ENCODE data around the gene MCF2L2. TPM values are rescaled to one million over a fixed set of nuclear protein-coding genes. Genes with fewer than 3 reads are reported as not detected.
"Not testable (repeated sequence)": the region's sequence is repeated elsewhere in the genome, so short reads cannot be mapped to it uniquely, and the experiment has no call there.

MCF2L2 gene
- total RNA-seq, 1 donor from 2014 or later, result 2.6 TPM

- DNase-seq (ENCODE audit: low spot score) (no peak), ATAC-seq (peak; percentile 64)
- intact Hi-C loops (cut with DNase I), result loop anchor here (10.0 kb wide), 1 partner anchor 45 kb away; no protein-coding TSS in a partner anchor
These were observed 248.2 kb downstream of the MCF2L2 start for GRCh38 chr3:183180110-183180783.

- ATAC-seq, result peak; percentile 36
- DNase-seq (ENCODE audit: low spot score); intact Hi-C loops (cut with DNase I): not testable (repeated sequence)
These were observed 248.9 kb downstream of the MCF2L2 start for GRCh38 chr3:183179550-183179908.

DNA sequence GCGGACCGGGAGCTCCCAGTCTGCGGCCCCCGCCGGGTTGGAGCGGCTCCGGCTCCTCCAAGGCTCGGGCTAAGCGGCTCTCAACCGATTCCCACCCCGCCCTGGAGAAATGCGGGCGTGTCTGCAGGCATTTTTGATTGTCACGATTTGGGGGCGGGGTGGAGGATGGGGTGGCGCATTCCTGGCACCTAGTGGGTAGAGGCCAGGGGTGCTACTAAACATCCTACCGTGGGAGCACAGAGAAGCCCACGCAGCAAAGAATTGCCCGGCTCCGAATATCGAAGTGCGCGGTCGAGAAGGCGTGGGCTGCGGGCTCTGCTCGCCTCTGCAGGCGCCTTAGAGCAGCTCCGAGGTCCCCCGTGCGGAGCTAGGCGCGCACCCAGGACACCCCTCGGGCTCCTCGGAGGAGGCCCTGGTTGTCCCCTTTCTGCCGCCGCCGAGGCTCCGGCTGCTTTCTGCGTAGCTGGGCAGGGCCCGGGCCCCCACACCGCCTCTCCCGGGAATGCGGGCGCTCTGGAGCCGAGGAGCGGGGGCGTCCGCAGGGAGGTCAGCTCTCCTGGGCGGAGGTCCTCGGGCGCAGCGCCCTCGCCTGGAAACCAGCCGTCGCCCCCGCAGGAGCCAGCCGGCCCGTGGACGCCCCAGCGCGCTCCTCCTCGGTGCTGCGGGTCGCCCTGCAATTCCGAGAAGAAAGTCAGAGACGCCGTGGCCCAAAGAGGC is 249.4 kb downstream of the MCF2L2 start:
- ATAC-seq (peak; percentile 62), DNase-seq (ENCODE audit: low spot score) (peak; percentile 67)
- intact Hi-C loops (cut with DNase I), result no loop called here

DNA sequence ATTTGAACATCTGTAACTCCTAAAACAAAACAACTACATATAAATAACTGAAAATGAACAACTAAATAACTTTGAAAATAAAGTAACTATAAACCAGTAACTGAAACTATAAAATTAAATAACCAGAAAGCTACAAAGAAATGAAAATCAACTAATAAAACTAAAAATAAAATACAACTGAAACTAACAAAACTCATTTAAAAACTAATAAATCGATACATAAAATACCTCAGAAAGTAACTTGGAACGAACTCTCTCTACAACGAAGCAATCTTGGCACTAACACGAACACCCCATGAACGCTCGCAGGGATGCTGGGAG is 249.9 kb downstream of the MCF2L2 start:
- DNase-seq (ENCODE audit: low spot score) (no peak), ATAC-seq (no peak)
- intact Hi-C loops (cut with DNase I), result no loop called here

DNA sequence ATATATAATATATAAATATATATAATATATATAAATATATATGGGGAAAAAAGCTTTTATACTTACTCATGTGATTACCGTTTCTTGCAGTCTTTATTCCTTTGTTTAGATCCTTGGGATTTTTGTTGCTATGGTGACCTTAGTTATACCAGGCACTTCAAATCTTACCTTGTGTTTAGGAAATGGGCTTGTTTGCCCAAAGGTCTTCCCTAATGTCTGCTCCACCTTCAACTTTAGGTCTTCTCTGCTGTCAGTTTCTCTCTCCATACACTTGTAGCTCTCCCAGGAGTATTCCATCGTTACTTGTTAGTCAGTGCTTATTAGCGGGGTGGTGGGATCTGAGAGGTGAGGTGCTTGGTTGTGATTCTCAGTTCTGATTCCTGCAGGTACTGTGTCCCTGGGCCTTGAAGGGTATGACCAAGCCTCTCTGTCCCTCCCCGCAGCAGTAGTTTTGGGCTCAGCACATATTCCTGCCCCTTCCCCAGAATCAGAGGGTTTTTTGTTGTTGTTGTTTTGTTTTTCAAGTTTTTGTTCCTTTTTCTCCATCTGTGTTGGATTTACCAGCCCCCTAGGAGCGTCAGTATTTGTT is 256.3 kb downstream of the MCF2L2 start:
- no peak for DNase-seq (ENCODE audit: low spot score)
- ATAC-seq, result no peak
- intact Hi-C loops (cut with DNase I), result no loop called here

GRCh38 chr3:183167975-183168374 is 260.4 kb downstream of the MCF2L2 start:
- ATAC-seq; intact Hi-C loops (cut with DNase I): not testable (repeated sequence)

GRCh38 chr3:183163563-183163962 is 264.9 kb downstream of the MCF2L2 start:
- DNase-seq (ENCODE audit: low spot score) (no peak), ATAC-seq (no peak)
- intact Hi-C loops (cut with DNase I), result no loop called here

More at GRCh38 chr3:183167975-183168374, 260.4 kb downstream of the MCF2L2 start:
- not testable (repeated sequence) for DNase-seq (ENCODE audit: low spot score)

- intact Hi-C loops (cut with DNase I), result no loop called here
- DNase-seq (ENCODE audit: low spot score) (no peak), ATAC-seq (peak; percentile 45)
These were observed 266.7 kb downstream of the MCF2L2 start for GRCh38 chr3:183161552-183162336.

DNA sequence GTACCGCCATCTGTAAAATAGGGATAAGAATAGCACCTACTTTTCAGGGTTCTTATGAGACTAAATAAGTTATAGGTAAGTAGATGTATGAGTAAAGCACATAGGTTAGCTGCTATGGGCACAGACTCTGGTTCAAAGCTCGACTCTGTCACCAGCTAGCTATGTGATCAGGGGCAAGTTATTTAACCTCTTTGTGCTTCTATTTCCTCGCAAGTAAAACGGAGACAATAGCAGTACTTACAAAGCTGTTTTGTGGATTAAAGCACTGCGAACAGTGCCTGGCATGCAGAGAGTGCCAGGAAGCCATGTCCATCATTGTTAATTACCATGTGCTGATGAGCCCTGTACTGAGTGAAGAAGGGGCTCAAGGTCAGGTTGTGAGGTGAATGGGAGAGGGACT is 267.8 kb downstream of the MCF2L2 start:
- DNase-seq (ENCODE audit: low spot score), result no peak
- no peak for ATAC-seq
- intact Hi-C loops (cut with DNase I), result no loop called here

GRCh38 chr3:183159333-183159732 is 269.1 kb downstream of the MCF2L2 start:
- ATAC-seq (no peak), DNase-seq (ENCODE audit: low spot score) (no peak)
- intact Hi-C loops (cut with DNase I), result no loop called here

- intact Hi-C loops (cut with DNase I), result no loop called here
- no peak for ATAC-seq
- DNase-seq (ENCODE audit: low spot score), result no peak
These were observed 269.8 kb downstream of the MCF2L2 start for GRCh38 chr3:183158551-183159006.

DNA sequence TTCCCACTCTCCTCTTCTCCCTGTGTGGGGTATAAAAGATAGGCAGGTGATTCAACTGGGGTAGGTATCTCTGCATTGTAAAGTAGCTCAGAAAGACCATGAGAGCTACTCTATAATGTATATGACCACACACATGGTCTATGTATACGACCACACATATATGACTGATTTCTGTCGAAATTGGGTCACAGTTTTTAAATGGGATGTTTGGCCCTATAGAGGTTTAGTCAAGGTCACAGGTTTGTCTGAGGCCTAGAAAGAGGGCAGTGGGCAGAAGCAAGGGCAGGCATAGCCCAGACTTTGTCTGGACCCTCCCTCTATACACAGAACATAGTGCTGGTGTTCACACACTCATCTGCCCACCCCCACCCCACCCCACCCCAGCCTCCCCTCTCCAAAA is 270.3 kb downstream of the MCF2L2 start:
- intact Hi-C loops (cut with DNase I), result no loop called here
- ATAC-seq (no peak), DNase-seq (ENCODE audit: low spot score) (no peak)

DNA sequence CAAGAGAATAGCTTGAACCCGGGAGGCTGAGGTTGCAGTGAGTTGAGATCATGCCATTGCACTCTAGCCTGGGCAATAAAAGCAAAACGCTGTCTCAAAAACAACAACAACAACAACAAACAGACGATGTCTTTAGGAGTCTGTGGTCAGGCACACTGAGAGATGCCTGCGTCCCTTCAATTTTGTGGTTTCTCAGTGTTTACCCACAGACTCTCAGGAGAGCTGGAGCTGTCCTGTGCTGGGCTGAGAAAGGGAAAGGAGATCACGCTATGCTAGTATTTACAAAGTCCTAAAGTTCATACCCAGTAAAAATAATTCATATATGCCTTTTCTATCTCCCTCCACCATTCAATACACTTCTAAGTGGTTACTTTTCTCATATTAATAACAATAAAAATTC is 272.2 kb downstream of the MCF2L2 start:
- intact Hi-C loops (cut with DNase I), result no loop called here

DNA sequence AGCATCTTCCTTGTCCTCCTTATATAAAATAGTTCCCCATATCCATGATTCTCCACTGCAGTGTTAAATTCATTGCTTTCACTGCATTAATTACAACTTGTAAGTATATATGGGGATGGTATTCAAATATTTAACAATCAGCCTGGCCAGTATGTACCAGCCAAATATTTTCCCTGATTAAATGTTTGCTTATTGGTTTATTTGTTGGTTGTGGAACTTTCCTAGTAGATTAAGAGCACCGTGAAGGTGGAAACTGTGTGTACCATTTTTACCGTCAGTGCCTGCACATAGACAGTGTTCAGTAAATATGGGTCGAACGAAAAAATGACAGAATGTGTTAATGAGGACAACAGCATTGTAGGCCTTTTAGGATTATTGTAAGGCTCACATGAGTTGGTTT is 272.9 kb downstream of the MCF2L2 start:
- ATAC-seq (no peak), DNase-seq (ENCODE audit: low spot score) (no peak)
- intact Hi-C loops (cut with DNase I), result no loop called here

More for the DNA sequence above, 272.2 kb downstream of the MCF2L2 start:
- ATAC-seq, result no peak
- DNase-seq (ENCODE audit: low spot score), result no peak

DNA sequence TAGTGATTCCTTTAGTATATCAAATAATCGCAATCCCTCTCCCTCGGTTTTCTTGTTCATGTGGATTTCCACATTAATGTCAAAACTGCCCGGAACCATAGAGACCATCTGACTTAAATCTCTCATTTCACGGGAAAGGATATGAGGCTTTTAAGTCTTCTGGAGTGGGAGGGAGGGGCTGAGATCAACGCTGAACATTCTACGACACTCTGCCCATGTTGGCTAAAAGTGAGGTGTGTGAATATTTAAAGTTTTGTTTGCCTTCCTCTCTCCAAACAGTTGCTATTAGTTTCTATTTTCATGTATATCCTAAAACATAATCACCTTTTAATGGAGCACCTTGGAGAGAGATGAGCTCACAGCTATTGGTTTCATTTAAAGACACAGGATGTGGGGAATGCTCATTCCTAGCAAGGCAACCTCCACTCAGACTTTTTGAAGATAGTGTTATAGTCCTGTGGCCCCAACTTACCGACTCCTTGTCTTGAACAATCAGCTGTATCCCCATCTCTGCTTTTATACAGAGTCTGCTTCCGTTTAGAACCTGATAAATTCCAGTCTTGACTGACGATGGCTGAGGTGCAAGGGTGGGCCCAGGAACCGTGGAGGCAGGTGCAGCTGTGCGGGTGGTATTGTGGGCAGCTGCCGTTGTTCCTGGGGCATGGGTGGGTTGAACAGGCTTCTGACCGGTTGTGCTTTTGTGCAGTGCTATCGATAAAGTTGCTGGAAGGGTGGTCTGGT is 275.0 kb downstream of the MCF2L2 start:
- no peak for DNase-seq (ENCODE audit: low spot score)
- no peak for ATAC-seq

DNA sequence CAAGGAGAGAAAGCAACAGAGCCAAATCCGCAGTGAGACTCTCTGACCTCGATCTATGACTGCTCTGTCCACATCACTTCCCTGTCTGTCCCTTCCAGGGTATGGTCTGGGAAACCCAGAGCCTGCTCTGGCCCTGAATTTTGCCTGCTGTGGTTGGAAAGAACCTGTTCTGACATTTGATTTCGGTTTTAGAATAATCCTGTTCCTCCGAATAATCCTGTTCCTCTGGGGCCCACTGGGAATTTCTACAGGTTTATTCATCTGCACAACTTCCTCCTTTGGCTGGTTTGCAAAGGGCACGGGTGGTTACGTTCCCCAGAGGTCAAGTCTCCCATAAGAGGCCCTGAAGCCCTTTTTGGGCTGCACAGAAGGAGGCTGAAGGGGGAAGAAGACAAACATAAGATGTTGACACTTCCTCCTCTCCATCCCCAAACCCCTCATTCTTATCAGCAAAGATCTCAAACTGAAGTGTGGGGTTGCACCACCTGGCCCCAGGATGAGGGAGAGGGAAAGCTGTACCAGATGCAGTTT is 276.5 kb downstream of the MCF2L2 start:
- intact Hi-C loops (cut with DNase I), result no loop called here

More for the DNA sequence above, 275.0 kb downstream of the MCF2L2 start:
- intact Hi-C loops (cut with DNase I), result no loop called here

GRCh38 chr3:183151086-183151485 is 277.3 kb downstream of the MCF2L2 start:
- no peak for ATAC-seq
- intact Hi-C loops (cut with DNase I), result no loop called here

More for the DNA sequence above, 276.5 kb downstream of the MCF2L2 start:
- no peak for DNase-seq (ENCODE audit: low spot score)
- ATAC-seq, result no peak

GRCh38 chr3:183149915-183150750 is 278.3 kb downstream of the MCF2L2 start:
- DNase-seq (ENCODE audit: low spot score) (no peak), ATAC-seq (no peak)
- intact Hi-C loops (cut with DNase I), result no loop called here

More at GRCh38 chr3:183151086-183151485, 277.3 kb downstream of the MCF2L2 start:
- no peak for DNase-seq (ENCODE audit: low spot score)
